Astrocyte (in vitro differentiated cells and primary cell): ENCODE data around the gene LMTK2.

ENCODE experiments used
- CTCF ChIP-seq: IDR thresholded peaks from 2 replicates; pipeline ENCODE4 v1.5.1; 2011; ENCODE audit warnings: low read depth, mild to moderate bottlenecking, inconsistent platforms, low read length, moderate library complexity; ENCODE audit not compliant: insufficient read depth
- EZH2 ChIP-seq: IDR thresholded peaks from 2 replicates; pipeline ENCODE4 v1.6.1; 2012; ENCODE audit warnings: mild to moderate bottlenecking, low read length, inconsistent platforms; ENCODE audit not compliant: insufficient read depth

DNA sequence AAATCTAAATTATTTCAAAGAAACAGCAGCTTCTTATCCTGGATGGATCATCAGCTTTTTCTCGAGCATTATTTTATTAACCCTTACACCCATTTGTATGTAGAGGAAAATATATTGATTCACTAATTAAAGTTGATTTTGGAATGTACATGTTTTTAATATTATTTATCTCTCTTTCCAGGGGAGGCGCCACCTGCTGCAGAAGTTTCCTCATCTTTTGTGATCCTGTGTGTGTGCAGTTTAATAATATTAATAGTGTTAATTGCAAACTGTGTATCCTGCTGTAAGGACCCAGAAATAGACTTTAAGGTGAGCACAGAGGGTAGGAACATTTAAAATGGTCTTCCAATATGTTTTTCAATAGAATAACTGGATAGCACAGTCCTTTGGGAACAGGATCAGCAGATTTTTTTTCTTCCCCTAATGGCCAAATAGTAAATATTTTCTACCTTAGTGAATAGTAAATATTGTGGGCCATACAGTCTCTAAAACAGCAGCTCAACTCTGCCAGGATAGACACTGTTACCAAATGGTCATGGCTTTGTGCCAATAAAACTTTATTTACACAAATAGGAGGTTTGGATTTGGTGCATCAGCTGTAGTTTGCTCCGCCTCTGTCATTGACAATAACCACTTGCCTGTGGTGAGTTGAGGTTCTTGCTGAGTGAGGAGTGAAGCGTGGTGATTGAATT lies 30.6 kb downstream of the LMTK2 start:
- TF ChIP-seq CTCF (no peak), EZH2 (no peak)
